ENCODE measurements around the gene PAPPA2.

Gene PAPPA2

GRCh38 chr1:176466514-176466913, 3.5 kb downstream of the PAPPA2 start:
- DNase-seq (ENCODE audit: low read depth): peak; percentile 22
- H3K4me3 ChIP-seq (ENCODE audit: low read length): no peak overlapping the region
- peak; percentile 16 for TF ChIP-seq CTCF (IDR thresholded peaks at IDR 0.05; ENCODE audit: insufficient read depth, low read depth, low read length, missing control alignments)

GRCh38 chr1:176469450-176470010, 6.6 kb downstream of the PAPPA2 start:
- no peak overlapping the region for H3K4me3 ChIP-seq (ENCODE audit: low read length)
- DNase-seq (ENCODE audit: low read depth): no peak
- TF ChIP-seq CTCF (IDR thresholded peaks at IDR 0.05; ENCODE audit: insufficient read depth, low read depth, low read length, missing control alignments): no peak

- DNase-seq (ENCODE audit: low read depth): no peak
- no peak overlapping the region for H3K4me3 ChIP-seq (ENCODE audit: low read length)
- TF ChIP-seq CTCF (IDR thresholded peaks at IDR 0.05; ENCODE audit: insufficient read depth, low read depth, low read length, missing control alignments): no peak
These were observed 8.6 kb downstream of the PAPPA2 start for GRCh38 chr1:176471338-176472121.

GRCh38 chr1:176479971-176480370, 17.0 kb downstream of the PAPPA2 start:
- no peak for TF ChIP-seq CTCF (IDR thresholded peaks at IDR 0.05; ENCODE audit: insufficient read depth, low read depth, low read length, missing control alignments)
- DNase-seq (ENCODE audit: low read depth): no peak
- no peak overlapping the region for H3K4me3 ChIP-seq (ENCODE audit: low read length)

- no peak overlapping the region for H3K4me3 ChIP-seq (ENCODE audit: low read length)
- no peak for TF ChIP-seq CTCF (IDR thresholded peaks at IDR 0.05; ENCODE audit: insufficient read depth, low read depth, low read length, missing control alignments)
- no peak for DNase-seq (ENCODE audit: low read depth)
These were observed 17.8 kb downstream of the PAPPA2 start for GRCh38 chr1:176480750-176481149.

GRCh38 chr1:176485083-176485482, 22.1 kb downstream of the PAPPA2 start:
- DNase-seq (ENCODE audit: low read depth): no peak
- no peak for TF ChIP-seq CTCF (IDR thresholded peaks at IDR 0.05; ENCODE audit: insufficient read depth, low read depth, low read length, missing control alignments)
- no peak overlapping the region for H3K4me3 ChIP-seq (ENCODE audit: low read length)

GRCh38 chr1:176494436-176494835, 31.5 kb downstream of the PAPPA2 start:
- DNase-seq (ENCODE audit: low read depth): no peak
- TF ChIP-seq CTCF (IDR thresholded peaks at IDR 0.05; ENCODE audit: insufficient read depth, low read depth, low read length, missing control alignments): no peak
- no peak overlapping the region for H3K4me3 ChIP-seq (ENCODE audit: low read length)

Measured in epithelial cell of esophagus (primary cell).